SK-MEL-5 (cell line): ENCODE measurements around the gene ATG3. TPM values are rescaled to one million over a fixed set of nuclear protein-coding genes. Genes with fewer than 3 reads are reported as not detected.
A peak's percentile ranks its signal among the peaks of the same experiment; 100 is the strongest.

ENCODE experiments used
- DNase-seq: peaks from one replicate; pipeline ENCODE4 v3.0.0-alpha.2; 2016; ENCODE audit warnings: low read depth, low spot score
- in situ Hi-C: cut with HindIII; loops from 2 replicates; pipeline ENCODE4 v1.10.0; 2016; ENCODE audit warnings: low sequenced_read_pairs, high pct_unique_total_duplicates, low pct_unique_long_range_greater_than_20kb
- polyA plus RNA-seq, 2 experiments: library from polyadenylated mRNA; depleted of rRNA; stranded (reverse); fragments of >200 nt; gene quantifications; 2 replicates each; pipeline ENCODE4 v1.2.3, GENCODE V29; 2015
- total RNA-seq: library from RNA; depleted of rRNA; stranded (reverse); fragments of >200 nt; shearing (Covaris generic); gene quantifications from 2 replicates; pipeline ENCODE4 v1.2.3, GENCODE V29; 2014; rRNA removed

ATG3 gene
- 87.0 and 87.2 TPM in 2 replicates for total RNA-seq
- polyA plus RNA-seq (2015; cell fraction: cytosol; rRNA removed) = 64.7 and 78.4 TPM in 2 replicates
- polyA plus RNA-seq (2015; cell fraction: nucleus; rRNA removed) = 35.0 and 38.6 TPM in 2 replicates

- peak; percentile 98 for DNase-seq
- in situ Hi-C loops = no loop called here
Measured at GRCh38 chr3:112561734-112562529, at the start of gene ATG3, which contains the start of gene SLC35A5. ATG3 (minus strand) TSS chr3:112561962; CDS start chr3:112561528, 434 bp downstream. SLC35A5 (plus strand) TSS chr3:112562045; CDS start chr3:112563404, 1,359 bp downstream.

DNA sequence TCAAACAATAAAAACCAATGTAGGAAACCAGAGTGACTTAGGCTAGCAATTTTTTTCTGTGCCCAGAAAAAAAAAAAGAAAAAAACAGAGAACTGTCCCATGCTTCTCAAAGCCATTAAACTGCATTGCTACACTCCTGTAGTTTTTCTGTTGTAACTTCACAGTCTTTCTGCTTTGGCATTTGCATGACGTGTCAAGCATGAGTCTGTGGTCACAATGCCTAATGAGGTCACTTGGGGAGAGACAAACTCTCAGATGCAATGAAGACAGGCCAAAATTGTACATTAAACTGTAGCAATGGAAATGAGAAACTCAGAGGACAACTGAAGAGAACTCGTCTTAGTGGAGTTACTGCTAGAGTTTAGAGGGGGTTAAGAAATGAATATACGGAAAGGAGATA is 48.4 kb upstream of the ATG3 start:
- in situ Hi-C loops = no loop called here
- peak; percentile 21 for DNase-seq

GRCh38 chr3:112607863-112608262 is 46.1 kb upstream of the ATG3 start:
- no peak for DNase-seq
- in situ Hi-C loops = no loop called here

- no peak for DNase-seq
- in situ Hi-C loops = no loop called here
Measured at GRCh38 chr3:112606098-112606497, 44.3 kb upstream of the ATG3 start.

DNA sequence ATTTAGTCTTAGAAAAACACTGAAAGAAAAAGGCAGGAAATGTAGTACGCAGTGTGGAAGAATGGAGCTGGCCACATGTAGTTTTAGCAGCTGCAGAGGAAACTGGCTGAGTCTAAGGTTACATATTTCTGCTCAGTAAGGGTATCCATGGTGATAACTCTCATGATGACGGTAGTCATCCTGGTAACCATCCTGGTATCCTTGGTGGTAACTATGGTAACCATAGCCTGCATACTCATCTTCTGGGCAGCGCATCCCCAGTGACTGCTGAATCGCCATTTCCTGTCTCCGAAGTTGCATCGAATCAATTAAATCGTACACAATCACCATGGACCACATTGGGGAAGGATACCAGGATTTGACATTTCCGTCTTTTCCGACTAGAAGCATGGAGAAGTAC is 43.5 kb upstream of the ATG3 start:
- no peak for DNase-seq
- in situ Hi-C loops = no loop called here

DNA sequence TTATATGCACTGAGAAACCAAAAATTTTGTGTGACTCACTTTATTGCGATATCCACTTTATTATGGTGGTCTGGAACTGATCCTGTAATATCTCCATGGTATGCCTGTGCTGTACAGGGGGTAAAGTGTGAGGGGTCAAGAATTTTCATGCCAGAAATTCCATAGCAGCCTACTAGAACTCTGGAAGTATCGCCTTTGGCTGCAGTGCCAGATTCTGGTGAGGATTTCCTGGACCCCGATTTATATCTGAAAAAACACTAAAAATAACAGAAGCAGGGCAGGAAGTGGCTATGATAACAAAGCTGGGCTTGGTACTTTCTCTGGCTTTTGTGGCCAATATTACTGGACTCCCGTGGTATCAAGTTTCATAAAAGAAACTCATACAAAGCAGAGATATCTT is 42.8 kb upstream of the ATG3 start:
- in situ Hi-C loops = no loop called here

DNA sequence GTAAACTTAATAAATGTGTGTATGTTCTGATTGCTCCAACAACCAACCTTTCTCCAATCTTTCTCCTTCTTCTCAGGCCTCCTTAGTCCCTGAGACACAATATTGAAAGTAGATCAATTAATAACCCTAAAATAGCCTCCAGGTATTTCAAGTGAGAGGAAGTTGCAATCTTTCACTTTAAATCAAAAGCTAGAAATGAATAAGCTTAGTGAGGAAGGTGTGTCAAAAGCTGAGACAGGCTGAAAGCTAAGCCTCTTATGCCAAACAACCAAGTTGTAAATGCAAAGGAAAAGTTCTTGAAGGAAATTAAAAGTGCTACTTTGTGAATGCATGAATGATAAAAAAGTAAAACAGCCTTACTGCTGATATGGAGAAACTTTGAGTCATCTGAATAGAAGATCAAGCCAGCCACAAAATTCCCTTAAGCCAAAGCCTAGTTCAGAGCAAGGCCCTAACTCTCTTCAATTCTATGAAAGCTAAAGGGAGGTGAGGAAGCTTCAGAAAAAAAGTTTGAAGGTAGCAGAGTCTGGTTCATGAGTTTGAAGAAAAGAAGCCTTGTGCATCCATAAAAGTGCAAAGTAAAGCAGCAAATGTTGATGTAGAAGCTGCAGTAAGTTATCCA is 40.6 kb upstream of the ATG3 start:
- DNase-seq = no peak
- in situ Hi-C loops = no loop called here

More for the DNA sequence above, 42.8 kb upstream of the ATG3 start:
- no peak for DNase-seq

GRCh38 chr3:112598731-112599130 is 37.0 kb upstream of the ATG3 start:
- DNase-seq = no peak
- in situ Hi-C loops = no loop called here

- in situ Hi-C loops = no loop called here
- DNase-seq = no peak
Measured at GRCh38 chr3:112597945-112598344, 36.2 kb upstream of the ATG3 start.

- DNase-seq = no peak
- in situ Hi-C loops = no loop called here
Measured at GRCh38 chr3:112594856-112595255, 33.1 kb upstream of the ATG3 start.

DNA sequence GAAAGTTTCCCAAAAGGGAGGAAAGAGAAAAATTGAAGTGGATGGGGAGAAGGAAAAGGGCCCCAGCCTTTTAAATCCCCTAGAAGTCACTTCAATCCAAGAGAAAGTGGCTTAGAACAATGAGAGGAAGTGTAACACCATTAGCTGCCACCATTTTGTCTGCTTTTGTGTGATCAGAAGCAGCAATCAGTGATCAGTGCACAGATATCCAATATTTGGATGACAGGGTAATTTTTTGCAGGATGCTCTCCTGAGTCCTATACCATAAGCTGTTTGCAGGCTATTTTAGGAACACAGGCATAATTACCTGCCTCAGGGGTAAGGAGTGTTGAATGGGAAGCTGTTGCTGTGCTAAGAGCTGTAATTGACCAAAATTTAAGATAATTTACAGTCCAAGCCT is 31.5 kb upstream of the ATG3 start:
- in situ Hi-C loops = no loop called here
- DNase-seq = no peak

- in situ Hi-C loops = no loop called here
- no peak for DNase-seq
Measured at GRCh38 chr3:112587336-112587735, 25.6 kb upstream of the ATG3 start.

- DNase-seq = no peak
- in situ Hi-C loops = no loop called here
Measured at GRCh38 chr3:112585782-112586181, 24.0 kb upstream of the ATG3 start.

GRCh38 chr3:112583105-112583504 is 21.3 kb upstream of the ATG3 start:
- DNase-seq = no peak
- in situ Hi-C loops = no loop called here

DNA sequence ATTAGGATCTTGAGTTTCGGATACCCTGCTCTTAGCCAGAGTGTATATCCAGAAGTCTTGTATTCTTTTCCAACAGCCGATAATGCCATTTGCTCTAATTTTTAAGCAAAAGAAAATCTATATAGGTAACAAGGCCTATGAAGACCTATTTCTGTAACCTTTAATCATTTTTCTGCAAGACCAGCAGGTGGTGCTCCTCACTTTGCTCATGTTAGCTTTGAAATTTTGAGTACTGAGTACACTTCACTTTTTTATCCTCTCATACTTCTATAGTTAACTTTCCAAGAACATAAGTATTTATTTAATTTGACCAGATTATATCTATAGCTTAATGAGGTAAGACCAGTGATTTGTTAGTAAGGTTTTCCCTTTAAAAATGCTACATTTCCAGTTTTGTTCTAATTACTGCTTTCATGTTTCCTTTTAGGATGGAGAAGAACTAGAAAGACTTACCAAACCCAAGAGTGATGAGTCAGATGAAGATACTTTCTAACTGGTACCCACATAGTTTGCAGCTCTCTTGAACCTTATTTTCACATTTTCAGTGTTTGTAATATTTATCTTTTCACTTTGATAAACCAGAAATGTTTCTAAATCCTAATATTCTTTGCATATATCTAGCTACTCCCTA is 20.6 kb upstream of the ATG3 start:
- in situ Hi-C loops = no loop called here
- DNase-seq = peak; percentile 59

DNA sequence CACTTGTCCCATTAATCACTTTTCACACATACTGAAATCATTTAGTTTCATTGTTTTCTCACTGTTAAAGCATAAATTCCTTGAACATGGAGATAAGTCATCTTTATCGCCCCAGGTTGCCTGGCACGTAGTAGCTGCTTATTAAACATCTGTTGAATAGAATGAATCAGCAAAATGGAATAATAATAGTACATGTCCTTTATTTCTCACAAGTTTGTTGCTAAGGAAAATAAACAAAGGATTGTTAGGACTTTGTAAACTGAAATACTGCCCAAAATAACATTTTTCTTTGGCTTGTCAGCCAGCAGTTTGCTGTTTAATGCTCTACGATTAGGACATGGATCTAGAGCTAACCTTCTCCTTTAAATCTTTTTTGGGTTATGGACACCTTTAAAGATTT is 17.9 kb upstream of the ATG3 start:
- DNase-seq = no peak
- in situ Hi-C loops = no loop called here

- in situ Hi-C loops = no loop called here
- no peak for DNase-seq
Measured at GRCh38 chr3:112579232-112579631, 17.5 kb upstream of the ATG3 start.

- in situ Hi-C loops = no loop called here
- no peak for DNase-seq
Measured at GRCh38 chr3:112572701-112573100, 10.9 kb upstream of the ATG3 start.
